Adrenal gland (tissue), 12 donors: ENCODE measurements around the gene ADAM15. TPM values are rescaled to one million over a fixed set of nuclear protein-coding genes. Genes with fewer than 3 reads are reported as not detected.

ENCODE experiments used
- DNase-seq, 7 donors: peaks; one replicate each; pipeline ENCODE4 v3.0.0-alpha.2; 2019 to 2020
- H3K27ac ChIP-seq, 5 donors: fragments of 200-600 bp; sonication (generic) in 4 of 5; 1 replicate in 3 of 5; 2 replicates in 2 of 5; pipeline versions ENCODE4 v1.5.1 to v1.8.0; 2016 to 2020; ENCODE audit warnings: mild to moderate bottlenecking in 1 of 5
- H3K27me3 ChIP-seq: fragments of 200-600 bp; 2 replicates; pipeline ENCODE4 v1.8.0; 2021
- H3K36me3 ChIP-seq, 2 donors: fragments of 200-600 bp; replicated peaks in 1 of 2; 1 replicate in 1 of 2; 2 replicates in 1 of 2; pipeline versions ENCODE4 v1.5.1 to v1.8.0; 2018 to 2022
- H3K4me1 ChIP-seq, 2 donors: fragments of 200-600 bp; replicated peaks in 1 of 2; 1 replicate in 1 of 2; 2 replicates in 1 of 2; pipeline versions ENCODE4 v1.5.1 to v1.8.0; 2018 to 2021
- H3K4me3 ChIP-seq, 4 donors: fragments of 200-600 bp; sonication (generic) in 3 of 4; one replicate each; pipeline ENCODE4 v1.5.1; 2016 to 2018
- H3K9me3 ChIP-seq, 3 donors: fragments of 200-600 bp; sonication (generic) in 1 of 3; replicated peaks in 1 of 3; 1 replicate in 2 of 3; 2 replicates in 1 of 3; pipeline versions ENCODE4 v1.5.1 to v1.8.0; 2016 to 2021
- CTCF ChIP-seq, 6 experiments: fragments of 450-650 bp in 4 of 6; fragments of 200-600 bp in 2 of 6; sonication (generic) in 1 of 6; IDR thresholded peaks; 1 replicate in 5 of 6; 2 replicates in 1 of 6; pipeline versions ENCODE4 v1.5.1 to v1.8.0; 2016 to 2021; ENCODE audit warnings: antibody characterized with exemption in 6 of 6, mild to moderate bottlenecking in 2 of 6, moderate library complexity in 1 of 6
- POLR2A ChIP-seq, 2 donors: fragments of 450-650 bp; IDR thresholded peaks; one replicate each; pipeline ENCODE4 v1.6.1; 2017; ENCODE audit warnings: antibody characterized with exemption in 2 of 2, mild to moderate bottlenecking in 2 of 2, moderate library complexity in 1 of 2
- whole genome bisulfite sequencing, 4 donors: extraction: QIAGEN DNeasy Blood & Tissue Kit in 2 of 4; methylation state at CpG; one replicate each; pipeline versions ENCODE4 v1.1.5 to v1.1.7; 2013 to 2017; 5-methylcytosine and 5-hydroxymethylcytosine counted together
- intact Hi-C, 2 donors: fragments of 100-400 bp; cut with DNase I; formaldehyde crosslinking; loops; one replicate each; pipeline versions ENCODE4 v1.14.1 to v1.15.0; 2022 to 2023
- polyA plus RNA-seq, 3 donors: library from polyadenylated mRNA; stranded (reverse); fragments of 200-250 nt in 2 of 3; fragments of 350-450 nt in 1 of 3; fragmentation: Illumina TruSeq in 1 of 3; extraction: RNeasy Lipid Tissue Mini Kit (QIAGEN cat#74804) in 1 of 3; gene quantifications; one replicate each; pipeline ENCODE4 v1.2.3, GENCODE V29; 2013 to 2014
- total RNA-seq, 9 donors: library from RNA; depleted of rRNA in 4 of 9; stranded (reverse); fragments of >200 nt in 4 of 9; fragments of 120-200 nt in 1 of 9; fragmentation: NEBNext Ultra II Directional in 1 of 9; extraction: Animal tissue kit (Norgen Biotek cat#: 25700) in 1 of 9; gene quantifications; one replicate each; pipeline versions ENCODE4 v1.1.0 to v1.2.4, GENCODE V29; 2013 to 2023
- donor health status: healthy with polysubstance abuse.
- donor health status: Bipolar disorder and iron deficiency.
- donor health status: DM: yes; HTN: yes; CAD: no.
- donor health status: DM: no; HTN: no; CAD: no.
- donor health status: DM: no; HTN: no; CAD: no.
- donor health status: DM: yes; HTN: yes; CAD: no.

ADAM15 gene
- total and polyA plus RNA-seq, 12 donors = 11.6 to 269 (median 59.3) TPM

GRCh38 chr1:155015527-155016230 lies 35.4 kb upstream of the ADAM15 start:
- Histone ChIP-seq H3K4me1 (peaks cover 44 to 58% of the 10 kb centered on the region in 2 donors), H3K4me3 (no peak overlapping the region), H3K27me3 (no peaks in the 10 kb centered on the region), H3K36me3 (peaks cover 0 to 24% of the 10 kb centered on the region in 2 donors), H3K27ac (peak overlapping the region in 1 of 5 donors; percentile 18), H3K9me3 (no peaks in the 10 kb centered on the region)
- 80 to 91% (median 86%) methylated on average over 11 to 16 of the region's 16 CpGs for WGBS, 4 donors
- peak in 3 of 7 donors; percentile 27 to 59 (median 34) for DNase-seq
- TF ChIP-seq CTCF (IDR thresholded peaks at IDR 0.05) = no peak
- intact Hi-C loops = no loop called here

- peaks cover 38 to 52% of the 10 kb centered on the region in 2 donors for H3K4me1 ChIP-seq
- no peak overlapping the region for H3K4me3 ChIP-seq
- peak in 4 of 7 donors; percentile 24 to 63 (median 44) for DNase-seq
- intact Hi-C loops = no loop called here
- H3K27ac ChIP-seq = peak overlapping the region in 3 of 5 donors; percentile 53 to 76 (median 70)
- no peaks in the 10 kb centered on the region for H3K27me3 ChIP-seq
- H3K9me3 ChIP-seq = no peaks in the 10 kb centered on the region
- no peak for TF ChIP-seq CTCF (IDR thresholded peaks at IDR 0.05)
- TF ChIP-seq POLR2A (IDR thresholded peaks at IDR 0.05) = no peak
- 73 to 82% (median 80%) methylated on average over 9 to 26 of the region's 26 CpGs for WGBS, 4 donors
- H3K36me3 ChIP-seq = peaks cover 0 to 24% of the 10 kb centered on the region in 2 donors
Measured at GRCh38 chr1:155016231-155016831, 34.8 kb upstream of the ADAM15 start.

GRCh38 chr1:155017041-155017945 lies 33.8 kb upstream of the ADAM15 start:
- intact Hi-C loops = no loop called here
- peak; percentile 90 to 96 (median 93) for DNase-seq
- Histone ChIP-seq H3K4me3 (peak overlapping the region in 1 of 4 donors; percentile 25), H3K27me3 (no peaks in the 10 kb centered on the region), H3K27ac (peak overlapping the region in 4 of 5 donors; percentile 41 to 76 (median 62)), H3K9me3 (no peaks in the 10 kb centered on the region), H3K36me3 (peaks cover 0 to 24% of the 10 kb centered on the region in 2 donors), H3K4me1 (peaks cover 28 to 42% of the 10 kb centered on the region in 2 donors)
- TF ChIP-seq CTCF (IDR thresholded peaks at IDR 0.05) (peak; percentile 96 to 99 (median 99)), POLR2A (IDR thresholded peaks at IDR 0.05) (peak in 1 of 2 donors; percentile 55)
- 2 to 6% (median 4%) methylated on average over 18 to 49 of the region's 49 CpGs for WGBS, 4 donors

- no peaks in the 10 kb centered on the region for H3K9me3 ChIP-seq
- intact Hi-C loops = no loop called here
- H3K27ac ChIP-seq = peak overlapping the region in 3 of 5 donors; percentile 53 to 76 (median 70)
- TF ChIP-seq CTCF (IDR thresholded peaks at IDR 0.05) (no peak), POLR2A (IDR thresholded peaks at IDR 0.05) (no peak)
- peak in 5 of 7 donors; percentile 27 to 68 (median 44) for DNase-seq
- no peaks in the 10 kb centered on the region for H3K27me3 ChIP-seq
- peak overlapping the region in 1 of 4 donors; percentile 25 for H3K4me3 ChIP-seq
- peaks cover 22 to 36% of the 10 kb centered on the region in 2 donors for H3K4me1 ChIP-seq
- 15 to 50% (median 42%) methylated on average over 3 to 6 of the region's 6 CpGs for WGBS, 4 donors
- peaks cover 0 to 24% of the 10 kb centered on the region in 2 donors for H3K36me3 ChIP-seq
Measured at GRCh38 chr1:155017946-155018316, 33.2 kb upstream of the ADAM15 start.
